ENCODE results near the gene USP54. TPM values are rescaled to one million over a fixed set of nuclear protein-coding genes. Genes with fewer than 3 reads are reported as not detected.
"Not testable (repeated sequence)": the region's sequence is repeated elsewhere in the genome, so short reads cannot be mapped to it uniquely, and the experiment has no call there.

Gene USP54
- total and polyA plus RNA-seq, 2 donors: 23.8 to 26.4 TPM

DNA sequence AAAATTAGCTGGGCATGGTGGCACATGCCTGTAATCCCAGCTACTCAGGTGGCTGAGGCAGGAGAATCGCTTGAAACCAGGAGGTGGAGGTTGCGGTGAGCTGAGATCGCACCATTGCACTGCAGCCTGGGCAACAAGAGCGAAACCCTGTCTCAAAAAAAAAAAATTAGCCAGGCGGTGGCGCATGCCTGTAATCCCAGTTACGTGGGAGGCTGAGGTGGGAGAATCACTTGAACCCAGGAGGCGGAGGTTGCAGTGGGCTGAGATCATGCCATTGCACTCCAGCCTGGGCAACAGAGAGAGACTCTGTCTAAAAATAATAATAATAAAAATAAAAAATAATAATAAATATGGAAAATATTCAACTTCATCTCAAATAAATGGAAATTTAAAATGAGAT lies 26.0 kb upstream of the USP54 start:
- H3K36me3 ChIP-seq (ENCODE audit: insufficient read depth); DNase-seq (ENCODE audit: extremely low spot score); H3K4me3 ChIP-seq (ENCODE audit: low read depth, low read length); H3K4me1 ChIP-seq (ENCODE audit: insufficient read depth); H3K27ac ChIP-seq (ENCODE audit: low read depth): not testable (repeated sequence)
- WGBS: 99% methylated on average over 8 of the region's 8 CpGs

- no peaks in the 10 kb centered on the region for H3K36me3 ChIP-seq (ENCODE audit: insufficient read depth)
- no peak overlapping the region for H3K27ac ChIP-seq (ENCODE audit: low read depth)
- H3K4me3 ChIP-seq (ENCODE audit: low read depth, low read length): no peak overlapping the region
- H3K4me1 ChIP-seq (ENCODE audit: insufficient read depth): no peaks in the 10 kb centered on the region
- WGBS: 87% methylated on average over 3 of the region's 3 CpGs
- no peak for DNase-seq (ENCODE audit: extremely low spot score)
Measured at GRCh38 chr10:73614720-73615119, 23.6 kb upstream of the USP54 start.

- H3K27ac ChIP-seq (ENCODE audit: low read depth): no peak overlapping the region
- no peaks in the 10 kb centered on the region for H3K4me1 ChIP-seq (ENCODE audit: insufficient read depth)
- H3K4me3 ChIP-seq (ENCODE audit: low read depth, low read length): no peak overlapping the region
- DNase-seq (ENCODE audit: extremely low spot score): no peak
- no peaks in the 10 kb centered on the region for H3K36me3 ChIP-seq (ENCODE audit: insufficient read depth)
- 93% methylated on average over 4 of the region's 4 CpGs for WGBS
Measured at GRCh38 chr10:73609116-73609515, 18.0 kb upstream of the USP54 start.

GRCh38 chr10:73601486-73601921 lies 10.4 kb upstream of the USP54 start:
- Histone ChIP-seq H3K4me3 (ENCODE audit: low read depth, low read length) (no peak overlapping the region), H3K27ac (ENCODE audit: low read depth) (no peak overlapping the region), H3K36me3 (ENCODE audit: insufficient read depth) (no peaks in the 10 kb centered on the region), H3K4me1 (ENCODE audit: insufficient read depth) (no peaks in the 10 kb centered on the region)
- peak; percentile 53 for DNase-seq (ENCODE audit: extremely low spot score)
- WGBS: 70% methylated on average over 3 of the region's 3 CpGs

DNA sequence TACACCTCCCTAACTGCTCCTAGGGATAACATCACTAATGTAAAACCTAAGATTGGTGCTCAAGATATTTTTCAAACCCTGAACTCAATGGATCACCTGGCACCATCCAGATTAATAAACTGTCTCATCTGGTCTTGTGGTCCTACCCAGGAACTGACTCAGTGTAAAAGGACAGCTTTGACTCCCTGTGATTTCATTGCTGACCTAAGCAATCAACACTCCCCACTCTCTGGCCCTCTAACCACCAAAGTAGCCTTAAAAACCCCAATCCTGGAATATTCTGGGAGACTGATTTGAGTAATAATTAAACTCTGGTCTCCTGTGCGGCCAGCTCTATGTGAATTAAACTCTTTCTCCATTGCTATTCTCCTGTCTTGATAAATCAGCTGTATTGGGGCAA lies 6.2 kb upstream of the USP54 start:
- Histone ChIP-seq H3K36me3 (ENCODE audit: insufficient read depth) (no peaks in the 10 kb centered on the region), H3K4me3 (ENCODE audit: low read depth, low read length) (no peak overlapping the region), H3K27ac (ENCODE audit: low read depth) (no peak overlapping the region), H3K4me1 (ENCODE audit: insufficient read depth) (no peaks in the 10 kb centered on the region)
- 98% methylated on average over 1 of the region's 1 CpG for WGBS
- no peak for DNase-seq (ENCODE audit: extremely low spot score)

- H3K4me3 ChIP-seq (ENCODE audit: low read depth, low read length): no peak overlapping the region
Measured at GRCh38 chr10:73593812-73594211, 2.7 kb upstream of the USP54 start.

DNA sequence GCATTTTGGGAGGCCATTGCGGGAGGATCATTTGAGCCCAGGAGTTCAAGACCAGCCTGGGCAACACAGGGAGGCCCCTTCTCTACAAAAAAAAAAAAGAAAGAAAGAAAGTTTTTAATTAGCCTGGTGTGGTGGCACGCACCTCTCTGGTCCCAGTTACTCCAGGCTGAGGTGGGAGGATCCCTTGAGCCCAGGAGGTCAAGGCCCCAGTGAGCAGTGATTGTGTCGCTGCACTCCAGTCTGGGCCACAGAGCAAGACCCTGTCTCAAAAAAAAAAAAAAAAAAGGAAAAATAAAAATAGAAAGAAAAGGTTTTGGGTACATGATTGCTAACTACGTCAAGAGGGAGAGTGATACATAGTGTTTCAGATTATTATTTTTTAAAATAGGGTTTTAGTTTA lies 2.0 kb upstream of the USP54 start:
- no peak for DNase-seq (ENCODE audit: extremely low spot score)
- Histone ChIP-seq H3K36me3 (ENCODE audit: insufficient read depth) (no peaks in the 10 kb centered on the region), H3K4me1 (ENCODE audit: insufficient read depth) (no peaks in the 10 kb centered on the region), H3K27ac (ENCODE audit: low read depth) (no peak overlapping the region), H3K4me3 (ENCODE audit: low read depth, low read length) (no peak overlapping the region)
- 97% methylated on average over 4 of the region's 4 CpGs for WGBS

More at GRCh38 chr10:73593812-73594211, 2.7 kb upstream of the USP54 start:
- Histone ChIP-seq H3K27ac (ENCODE audit: low read depth) (no peak overlapping the region), H3K36me3 (ENCODE audit: insufficient read depth) (no peaks in the 10 kb centered on the region), H3K4me1 (ENCODE audit: insufficient read depth) (no peaks in the 10 kb centered on the region)
- 85% methylated on average over 5 of the region's 5 CpGs for WGBS
- DNase-seq (ENCODE audit: extremely low spot score): no peak

DNA sequence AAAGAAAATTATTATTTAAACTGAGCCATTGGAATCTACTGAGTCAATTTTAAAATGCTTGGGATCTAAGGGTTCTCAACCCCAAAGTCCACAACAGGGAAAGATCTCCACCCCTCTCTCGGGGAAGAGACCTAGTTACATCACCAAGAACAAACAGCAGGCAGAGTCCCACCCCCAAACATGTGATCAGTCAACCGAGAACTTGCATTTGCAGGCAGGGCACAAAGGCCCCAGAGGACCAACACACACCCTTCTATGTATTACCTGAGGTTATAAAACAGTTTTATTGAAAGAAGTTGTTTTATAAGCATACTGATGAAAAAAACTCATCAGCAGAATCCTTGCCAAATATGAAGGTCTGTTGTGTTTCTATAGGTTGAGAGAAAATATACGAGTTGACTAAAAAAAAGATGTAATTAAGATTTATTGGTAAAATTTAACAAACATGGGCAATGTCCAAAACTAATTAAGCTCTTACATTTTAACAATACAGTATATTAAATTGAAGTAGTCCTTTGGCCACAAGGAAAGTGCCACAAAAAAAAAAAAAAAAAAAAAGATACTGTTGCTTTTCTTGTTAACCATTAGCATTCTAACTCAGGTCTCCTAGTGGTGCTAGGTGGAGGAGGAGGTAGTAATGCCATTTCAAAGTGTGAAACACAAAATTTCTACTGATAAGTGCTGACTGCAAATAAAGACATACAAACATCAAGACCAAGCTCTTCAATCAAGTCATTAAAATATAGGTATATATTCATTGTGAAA lies 975 bp upstream of the USP54 start:
- peak overlapping the region; percentile 67 for H3K27ac ChIP-seq (ENCODE audit: low read depth)
- no peaks in the 10 kb centered on the region for H3K4me1 ChIP-seq (ENCODE audit: insufficient read depth)
- DNase-seq (ENCODE audit: extremely low spot score): peak; percentile 67
- H3K36me3 ChIP-seq (ENCODE audit: insufficient read depth): no peaks in the 10 kb centered on the region
- 40% methylated on average over 3 of the region's 3 CpGs for WGBS
- no peak overlapping the region for H3K4me3 ChIP-seq (ENCODE audit: low read depth, low read length)

GRCh38 chr10:73589563-73590126 lies 1.5 kb downstream of the USP54 start:
- Histone ChIP-seq H3K27ac (ENCODE audit: low read depth) (no peak overlapping the region), H3K36me3 (ENCODE audit: insufficient read depth) (no peaks in the 10 kb centered on the region), H3K4me1 (ENCODE audit: insufficient read depth) (no peaks in the 10 kb centered on the region), H3K4me3 (ENCODE audit: low read depth, low read length) (no peak overlapping the region)
- 85% methylated on average over 3 of the region's 3 CpGs for WGBS
- no peak for DNase-seq (ENCODE audit: extremely low spot score)

- no peak for DNase-seq (ENCODE audit: extremely low spot score)
- 83% methylated on average over 1 of the region's 1 CpG for WGBS
- no peak overlapping the region for H3K4me3 ChIP-seq (ENCODE audit: low read depth, low read length)
- H3K4me1 ChIP-seq (ENCODE audit: insufficient read depth): no peaks in the 10 kb centered on the region
- H3K27ac ChIP-seq (ENCODE audit: low read depth): no peak overlapping the region
- H3K36me3 ChIP-seq (ENCODE audit: insufficient read depth): no peaks in the 10 kb centered on the region
Measured at GRCh38 chr10:73588656-73589055, 2.5 kb downstream of the USP54 start.

GRCh38 chr10:73586583-73586984 lies 4.6 kb downstream of the USP54 start:
- H3K27ac ChIP-seq (ENCODE audit: low read depth): peak overlapping the region; percentile 16

DNA sequence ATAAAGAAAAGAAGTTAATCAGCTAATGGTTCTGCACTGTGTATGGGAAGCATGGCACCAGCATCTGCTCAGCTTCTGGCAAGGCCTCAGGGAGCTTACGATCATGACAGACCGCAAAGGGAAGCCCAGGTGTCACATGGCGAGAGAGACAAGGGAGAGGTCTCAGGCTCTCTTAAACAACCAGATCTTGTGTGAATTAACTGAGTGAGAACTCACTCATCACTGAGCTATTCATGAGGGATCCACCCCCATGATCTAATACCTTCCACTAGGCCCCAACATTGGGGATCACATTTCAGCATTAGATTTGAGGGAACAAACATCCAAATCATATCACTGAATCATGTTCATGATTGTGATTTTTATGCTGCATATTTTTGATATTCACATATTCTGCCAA lies 5.8 kb downstream of the USP54 start:
- Histone ChIP-seq H3K4me3 (ENCODE audit: low read depth, low read length) (no peak overlapping the region), H3K4me1 (ENCODE audit: insufficient read depth) (no peaks in the 10 kb centered on the region), H3K27ac (ENCODE audit: low read depth) (peak overlapping the region; percentile 3), H3K36me3 (ENCODE audit: insufficient read depth) (no peaks in the 10 kb centered on the region)
- 98% methylated on average over 3 of the region's 3 CpGs for WGBS
- DNase-seq (ENCODE audit: extremely low spot score): no peak

More at GRCh38 chr10:73586583-73586984, 4.6 kb downstream of the USP54 start:
- no peak overlapping the region for H3K4me3 ChIP-seq (ENCODE audit: low read depth, low read length)
- no peaks in the 10 kb centered on the region for H3K4me1 ChIP-seq (ENCODE audit: insufficient read depth)
- peak; percentile 84 for DNase-seq (ENCODE audit: extremely low spot score)
- 1% methylated on average over 1 of the region's 1 CpG for WGBS
- H3K36me3 ChIP-seq (ENCODE audit: insufficient read depth): no peaks in the 10 kb centered on the region

DNA sequence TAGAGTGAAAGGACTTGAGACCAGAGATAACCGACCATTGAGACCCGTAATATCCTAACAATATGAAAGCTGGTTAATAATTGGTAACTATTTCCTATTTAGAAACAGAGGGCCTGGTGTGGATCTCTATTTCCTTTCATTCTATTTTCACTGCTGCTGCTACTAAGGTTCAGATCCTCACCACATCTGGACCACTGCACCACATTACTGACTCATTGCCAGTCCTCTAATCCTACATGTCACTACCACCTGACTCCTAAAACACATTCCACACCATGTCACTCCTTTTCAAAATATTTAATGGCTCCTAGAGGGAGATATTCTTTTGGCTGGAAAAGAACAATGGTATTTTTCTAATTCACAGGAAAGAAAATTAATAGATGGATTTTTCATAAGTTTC lies 6.4 kb downstream of the USP54 start:
- no peak for DNase-seq (ENCODE audit: extremely low spot score)
- WGBS: 96% methylated on average over 2 of the region's 2 CpGs
- Histone ChIP-seq H3K4me1 (ENCODE audit: insufficient read depth) (no peaks in the 10 kb centered on the region), H3K4me3 (ENCODE audit: low read depth, low read length) (no peak overlapping the region), H3K36me3 (ENCODE audit: insufficient read depth) (no peaks in the 10 kb centered on the region), H3K27ac (ENCODE audit: low read depth) (no peak overlapping the region)

DNA sequence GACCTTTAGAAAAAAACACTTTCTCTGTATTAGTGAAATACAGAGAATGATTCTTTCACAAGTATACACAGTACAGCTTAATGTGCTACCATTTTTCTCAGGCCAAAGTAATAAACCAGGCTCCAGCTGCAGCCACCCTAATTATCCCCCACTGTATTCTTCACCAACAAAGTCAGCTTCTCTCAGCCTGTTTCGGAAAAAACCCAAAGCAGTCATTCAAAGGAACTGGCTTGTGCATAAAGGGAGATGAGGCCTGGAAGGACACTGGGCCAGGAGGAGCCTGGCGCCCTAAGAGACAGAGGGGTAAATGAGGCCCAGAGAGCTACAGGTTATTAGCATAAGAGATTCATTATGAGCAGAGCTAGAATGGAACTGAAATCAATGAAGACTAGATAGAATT lies 9.2 kb downstream of the USP54 start:
- H3K4me3 ChIP-seq (ENCODE audit: low read depth, low read length): no peak overlapping the region
- H3K4me1 ChIP-seq (ENCODE audit: insufficient read depth): no peaks in the 10 kb centered on the region
- DNase-seq (ENCODE audit: extremely low spot score): no peak
- WGBS: 92% methylated on average over 2 of the region's 2 CpGs
- no peak overlapping the region for H3K27ac ChIP-seq (ENCODE audit: low read depth)
- H3K36me3 ChIP-seq (ENCODE audit: insufficient read depth): no peaks in the 10 kb centered on the region

All from urinary bladder (tissue), 4 donors.